ES-I3 (cell line): ENCODE results near the gene SAP30.

ENCODE experiments used
- H3K36me3 ChIP-seq: 2 replicates; pipeline ENCODE4 v1.6.1; 2013; ENCODE audit warnings: mild to moderate bottlenecking, low read length, control low read depth, moderate library complexity; ENCODE audit not compliant: insufficient read depth
- H3K4me1 ChIP-seq: 2 replicates; pipeline ENCODE4 v1.6.1; 2013; ENCODE audit warnings: mild to moderate bottlenecking, control low read depth, low read length; ENCODE audit not compliant: insufficient read depth
- H3K9ac ChIP-seq: 2 replicates; pipeline ENCODE4 v1.6.1; 2013; ENCODE audit warnings: low read depth, mild to moderate bottlenecking, low read length, moderate library complexity
- H3K9me3 ChIP-seq: 2 replicates; pipeline ENCODE4 v1.6.1; 2013; ENCODE audit warnings: mild to moderate bottlenecking, low read length, moderate library complexity; ENCODE audit not compliant: control insufficient read depth, insufficient read depth

SAP30 gene

GRCh38 chr4:173386751-173387150 is 16.0 kb downstream of the SAP30 start:
- Histone ChIP-seq H3K9ac (no peak overlapping the region), H3K4me1 (peaks cover 5% of the 10 kb centered on the region; the same call in 1 of the 2 replicates), H3K36me3 (no peaks in the 10 kb centered on the region), H3K9me3 (no peaks in the 10 kb centered on the region)

- no peaks in the 10 kb centered on the region for H3K36me3 ChIP-seq
- no peak overlapping the region for H3K9ac ChIP-seq
- H3K9me3 ChIP-seq, result no peaks in the 10 kb centered on the region
- H3K4me1 ChIP-seq, result no peaks in the 10 kb centered on the region
Observed at GRCh38 chr4:173391701-173392100, 20.9 kb downstream of the SAP30 start.

GRCh38 chr4:173397604-173398003 is 26.9 kb downstream of the SAP30 start:
- H3K9me3 ChIP-seq, result no peaks in the 10 kb centered on the region
- H3K9ac ChIP-seq, result no peak overlapping the region
- no peaks in the 10 kb centered on the region for H3K36me3 ChIP-seq
- H3K4me1 ChIP-seq, result no peaks in the 10 kb centered on the region

GRCh38 chr4:173398220-173398619 is 27.5 kb downstream of the SAP30 start:
- Histone ChIP-seq H3K36me3 (no peaks in the 10 kb centered on the region), H3K9me3 (no peaks in the 10 kb centered on the region), H3K4me1 (no peaks in the 10 kb centered on the region), H3K9ac (no peak overlapping the region)

- Histone ChIP-seq H3K9ac (no peak within 1 kb of the TSS), H3K36me3 (no peaks in the 10 kb centered on the region), H3K4me1 (no peaks in the 10 kb centered on the region), H3K9me3 (no peaks in the 10 kb centered on the region)
Observed at GRCh38 chr4:173398779-173399415, 28.1 kb downstream of the SAP30 start, which contains the start of gene SCRG1. Gene SCRG1 (minus strand): TSS chr4:173399116. CDS start chr4:173391414, 7,702 bp downstream.

- Histone ChIP-seq H3K9me3 (no peaks in the 10 kb centered on the region), H3K36me3 (no peaks in the 10 kb centered on the region), H3K4me1 (no peaks in the 10 kb centered on the region), H3K9ac (no peak overlapping the region)
Observed at GRCh38 chr4:173401063-173401462, 30.3 kb downstream of the SAP30 start.

GRCh38 chr4:173403051-173403450 is 32.3 kb downstream of the SAP30 start:
- Histone ChIP-seq H3K36me3 (no peaks in the 10 kb centered on the region), H3K9me3 (no peaks in the 10 kb centered on the region), H3K9ac (no peak overlapping the region), H3K4me1 (no peaks in the 10 kb centered on the region)

GRCh38 chr4:173404296-173404865 is 33.6 kb downstream of the SAP30 start:
- Histone ChIP-seq H3K36me3 (no peaks in the 10 kb centered on the region), H3K4me1 (no peaks in the 10 kb centered on the region), H3K9ac (no peak overlapping the region), H3K9me3 (no peaks in the 10 kb centered on the region)

- no peaks in the 10 kb centered on the region for H3K36me3 ChIP-seq
- no peaks in the 10 kb centered on the region for H3K4me1 ChIP-seq
- H3K9ac ChIP-seq, result no peak overlapping the region
Observed at GRCh38 chr4:173405840-173406606, 35.3 kb downstream of the SAP30 start.

GRCh38 chr4:173410079-173410478 is 39.3 kb downstream of the SAP30 start:
- Histone ChIP-seq H3K9me3 (no peaks in the 10 kb centered on the region), H3K36me3 (no peaks in the 10 kb centered on the region), H3K9ac (no peak overlapping the region), H3K4me1 (no peaks in the 10 kb centered on the region)

More at GRCh38 chr4:173405840-173406606, 35.3 kb downstream of the SAP30 start:
- no peaks in the 10 kb centered on the region for H3K9me3 ChIP-seq

GRCh38 chr4:173411106-173411693 is 40.4 kb downstream of the SAP30 start:
- no peaks in the 10 kb centered on the region for H3K4me1 ChIP-seq
- H3K36me3 ChIP-seq, result no peaks in the 10 kb centered on the region
- no peak overlapping the region for H3K9ac ChIP-seq
- no peaks in the 10 kb centered on the region for H3K9me3 ChIP-seq

- Histone ChIP-seq H3K4me1 (no peaks in the 10 kb centered on the region), H3K9me3 (no peaks in the 10 kb centered on the region), H3K36me3 (no peaks in the 10 kb centered on the region), H3K9ac (no peak overlapping the region)
Observed at GRCh38 chr4:173413036-173413435, 42.3 kb downstream of the SAP30 start.

- Histone ChIP-seq H3K9ac (no peak overlapping the region), H3K9me3 (no peaks in the 10 kb centered on the region), H3K36me3 (no peaks in the 10 kb centered on the region), H3K4me1 (no peaks in the 10 kb centered on the region)
Observed at GRCh38 chr4:173414456-173414855, 43.7 kb downstream of the SAP30 start.

- Histone ChIP-seq H3K9me3 (no peaks in the 10 kb centered on the region), H3K9ac (no peak overlapping the region), H3K36me3 (no peaks in the 10 kb centered on the region), H3K4me1 (no peaks in the 10 kb centered on the region)
Observed at GRCh38 chr4:173415092-173415491, 44.3 kb downstream of the SAP30 start.
